HG03558 (cell line): ENCODE measurements around the gene AKR1C3.
"Not testable (repeated sequence)": the region's sequence is repeated elsewhere in the genome, so short reads cannot be mapped to it uniquely, and the experiment has no call there.

ENCODE experiments used
- ATAC-seq: cut with Tn5 transposase; IDR thresholded peaks from one replicate; pipeline ENCODE4 v1.9.1; 2021; ENCODE audit warnings: moderate number of reproducible peaks; ENCODE audit not compliant: unreplicated experiment; ENCODE audit errors: extremely low read depth

Gene AKR1C3

DNA sequence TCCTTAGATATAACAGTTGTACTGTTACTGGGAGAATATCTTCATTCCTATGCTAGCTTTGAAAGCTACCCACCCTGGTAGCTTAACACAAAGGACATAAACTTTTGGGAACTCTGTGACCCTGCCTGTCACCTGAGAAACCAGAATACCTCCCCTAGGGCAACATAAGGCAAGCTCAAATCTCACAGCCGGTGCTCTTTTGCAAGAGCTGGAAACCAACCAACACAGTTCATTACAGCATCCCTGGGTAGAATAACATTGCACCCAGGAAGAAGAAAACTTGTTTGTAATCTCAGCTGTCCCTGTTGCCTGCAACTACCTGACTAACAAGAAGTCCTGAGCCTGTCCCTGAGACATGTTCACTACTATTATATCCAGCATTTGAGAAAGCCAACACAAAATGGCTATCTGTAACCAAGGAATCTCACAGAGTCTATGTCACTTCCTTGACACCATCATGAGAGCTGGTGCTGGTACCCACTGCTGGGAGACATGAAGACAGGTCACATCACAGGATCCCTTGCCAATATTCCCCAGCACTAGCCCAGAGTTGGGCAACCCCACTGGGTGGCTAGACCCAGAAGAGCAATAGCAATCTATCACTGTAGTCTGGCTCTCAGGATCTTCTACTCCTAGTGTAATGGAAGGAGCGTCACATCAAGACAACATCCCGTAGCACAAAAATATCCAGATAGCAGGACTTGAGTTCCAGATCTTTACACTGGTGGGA lies 31.3 kb downstream of the AKR1C3 start:
- no peak for ATAC-seq

DNA sequence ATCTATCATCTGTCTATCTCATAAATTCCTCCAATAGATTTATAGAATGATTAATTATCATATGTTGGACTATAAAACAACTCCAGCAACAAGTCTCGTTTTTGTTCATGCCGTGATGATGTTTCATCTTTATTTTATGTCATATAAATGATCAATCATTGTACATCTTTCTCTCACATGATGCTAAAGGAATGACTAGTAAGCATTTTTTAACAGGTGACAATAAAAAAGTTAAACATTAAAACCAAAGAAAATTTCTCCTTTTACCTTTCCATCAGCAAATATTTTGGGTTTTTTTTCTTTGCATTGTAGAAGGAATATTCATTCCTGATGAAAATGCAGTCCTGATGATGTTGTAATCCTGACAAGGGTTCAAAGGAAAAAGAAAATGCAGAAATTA lies 41.4 kb downstream of the AKR1C3 start:
- no peak for ATAC-seq

DNA sequence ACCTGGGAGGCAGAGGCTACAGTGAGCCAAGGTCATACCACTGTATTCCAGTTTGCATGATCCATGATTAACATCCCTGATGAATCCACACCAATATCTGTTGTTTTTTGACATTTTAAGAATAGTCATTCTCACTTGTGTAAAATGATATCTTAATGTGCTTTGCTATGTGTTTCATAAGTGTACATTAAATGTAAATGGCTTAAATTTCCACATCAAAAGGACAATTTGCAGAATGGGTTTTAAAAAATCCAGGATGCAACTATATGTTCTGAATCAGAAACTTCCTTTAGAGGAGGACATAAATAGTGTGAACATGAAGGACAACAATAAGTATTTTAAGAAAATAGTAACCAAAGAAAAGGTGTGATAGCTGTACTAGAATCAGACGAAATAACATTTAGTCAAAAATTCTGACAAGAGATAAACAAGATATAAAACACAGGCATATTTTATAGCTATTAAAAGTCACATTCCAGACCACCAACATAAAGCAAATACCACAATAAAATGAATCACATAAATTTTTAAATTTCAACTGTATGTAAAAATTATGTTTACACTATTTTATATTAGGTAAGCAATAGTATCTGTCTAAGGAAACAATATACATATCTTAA lies 42.4 kb downstream of the AKR1C3 start:
- no peak for ATAC-seq

- not testable (repeated sequence) for ATAC-seq
Measured at GRCh38 chr10:5137699-5138098, 43.5 kb downstream of the AKR1C3 start.

DNA sequence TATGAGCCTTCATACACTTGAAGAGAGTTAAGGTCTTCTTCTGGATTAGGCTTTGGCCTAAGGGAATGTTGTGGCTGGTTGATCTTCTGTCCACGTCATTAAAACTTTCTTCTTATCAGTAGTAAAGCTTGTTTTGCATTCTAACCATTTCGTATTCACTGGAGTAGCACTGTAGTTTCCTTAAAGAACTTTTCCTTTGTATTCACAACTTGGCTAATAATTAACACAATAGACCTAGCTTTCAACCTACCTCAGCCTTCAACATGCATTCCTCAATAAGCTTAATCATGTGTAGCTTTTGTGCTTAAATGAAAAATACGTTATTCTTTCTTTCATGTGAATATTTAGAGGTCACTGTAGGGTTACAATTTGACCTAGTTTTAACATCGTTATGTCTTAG lies 48.0 kb downstream of the AKR1C3 start:
- ATAC-seq = no peak

GRCh38 chr10:5143137-5143536 lies 48.9 kb downstream of the AKR1C3 start:
- ATAC-seq = no peak

DNA sequence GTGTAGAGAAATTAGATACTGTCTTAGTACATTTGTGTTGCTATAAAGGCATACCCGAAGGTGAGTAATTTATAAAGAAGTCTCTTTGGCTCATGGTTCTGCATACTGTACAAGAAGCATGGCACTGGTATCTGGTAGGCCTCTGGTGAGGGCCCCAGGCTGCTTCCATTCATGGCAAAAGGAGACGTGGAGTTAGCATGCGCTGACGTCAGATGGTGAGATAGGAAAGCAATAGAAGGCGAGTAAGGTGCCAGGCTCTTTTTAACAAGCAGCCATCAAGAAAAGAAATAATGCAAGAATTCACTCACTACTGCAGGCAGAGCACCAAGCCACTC lies 52.7 kb downstream of the AKR1C3 start:
- ATAC-seq = no peak

GRCh38 chr10:5147255-5147980 lies 53.2 kb downstream of the AKR1C3 start:
- no peak for ATAC-seq

DNA sequence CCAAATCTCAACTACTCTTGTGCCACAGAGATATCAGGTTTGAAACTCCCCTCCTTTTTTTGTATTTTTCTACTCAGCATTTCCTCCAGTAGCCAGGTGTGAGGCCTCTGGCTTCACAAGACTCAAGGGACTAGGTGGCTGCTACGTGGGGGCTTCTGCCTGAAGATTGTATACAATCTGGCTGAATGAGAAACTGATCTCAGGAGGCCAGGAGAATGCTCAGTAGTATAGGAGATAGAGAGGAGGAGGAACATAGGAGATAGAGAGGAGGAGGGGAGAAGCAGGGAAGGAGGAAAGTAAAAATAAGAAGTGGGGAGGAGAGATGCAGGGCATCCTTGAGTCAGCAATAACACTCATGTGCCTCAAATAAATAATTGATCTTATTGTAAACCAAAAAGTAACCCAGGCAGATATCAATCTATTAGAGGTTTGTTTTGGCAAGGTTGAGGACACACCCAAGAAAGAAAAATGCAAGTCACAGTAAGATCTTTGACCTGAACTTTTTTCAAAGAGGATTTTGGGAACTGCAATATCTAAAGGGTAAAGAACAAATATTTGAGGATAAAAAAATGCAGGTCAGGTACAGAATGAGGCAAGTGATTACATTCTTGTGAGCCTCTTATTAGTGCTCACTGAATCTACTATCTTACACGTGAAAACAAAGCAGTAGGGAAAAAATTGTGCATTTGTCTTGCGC lies 53.9 kb downstream of the AKR1C3 start:
- ATAC-seq = no peak

DNA sequence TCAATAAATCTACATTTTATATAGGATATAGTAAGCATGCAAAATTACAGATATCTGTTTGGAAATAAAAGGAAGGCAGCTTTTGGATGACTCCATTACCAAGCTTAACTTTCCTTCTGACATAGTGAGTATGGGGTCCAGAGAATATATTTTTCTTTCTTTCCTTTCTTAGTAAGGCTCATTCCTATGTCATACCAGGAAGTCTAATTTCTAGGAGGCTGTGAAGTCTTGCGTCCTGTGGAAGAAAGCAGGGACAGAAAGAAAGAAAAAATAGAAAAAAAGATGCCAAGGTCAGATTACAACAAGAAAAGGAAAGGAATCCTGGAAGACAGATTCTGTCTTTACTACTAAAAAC lies 54.4 kb downstream of the AKR1C3 start:
- no peak for ATAC-seq

- ATAC-seq = no peak
Measured at GRCh38 chr10:5151076-5151475, 56.9 kb downstream of the AKR1C3 start.

GRCh38 chr10:5155951-5156350 lies 61.7 kb downstream of the AKR1C3 start:
- no peak for ATAC-seq
